BLaER1 (cell line): ENCODE results near the gene PPP1R11.
"Not testable (repeated sequence)": the region's sequence is repeated elsewhere in the genome, so short reads cannot be mapped to it uniquely, and the experiment has no call there.

Source experiments
- H3K27ac ChIP-seq: shearing (Covaris generic); formaldehyde crosslinking; 2 replicates; pipeline ENCODE4 v1.8.1; 2022
- H3K27me3 ChIP-seq: shearing (Covaris generic); formaldehyde crosslinking; 2 replicates; pipeline ENCODE4 v1.8.1; 2022
- H3K36me3 ChIP-seq: shearing (Covaris generic); formaldehyde crosslinking; 2 replicates; pipeline ENCODE4 v1.8.1; 2022
- H3K4me1 ChIP-seq: shearing (Covaris generic); formaldehyde crosslinking; 2 replicates; pipeline ENCODE4 v1.8.1; 2022
- H3K4me2 ChIP-seq: shearing (Covaris generic); formaldehyde crosslinking; 2 replicates; pipeline ENCODE4 v1.8.1; 2022
- H3K4me3 ChIP-seq: shearing (Covaris generic); formaldehyde crosslinking; 2 replicates; pipeline ENCODE4 v1.8.1; 2022
- H3K9ac ChIP-seq: shearing (Covaris generic); formaldehyde crosslinking; 2 replicates; pipeline ENCODE4 v1.8.1; 2022
- H3K9me3 ChIP-seq: shearing (Covaris generic); formaldehyde crosslinking; 2 replicates; pipeline ENCODE4 v1.8.1; 2022
- H4K20me1 ChIP-seq: shearing (Covaris generic); formaldehyde crosslinking; 2 replicates; pipeline ENCODE4 v1.8.1; 2022
- Cebpa-rat ChIP-seq: shearing (Covaris generic); IDR thresholded peaks from 2 replicates; pipeline ENCODE4 v1.8.1; 2022

Gene PPP1R11

DNA sequence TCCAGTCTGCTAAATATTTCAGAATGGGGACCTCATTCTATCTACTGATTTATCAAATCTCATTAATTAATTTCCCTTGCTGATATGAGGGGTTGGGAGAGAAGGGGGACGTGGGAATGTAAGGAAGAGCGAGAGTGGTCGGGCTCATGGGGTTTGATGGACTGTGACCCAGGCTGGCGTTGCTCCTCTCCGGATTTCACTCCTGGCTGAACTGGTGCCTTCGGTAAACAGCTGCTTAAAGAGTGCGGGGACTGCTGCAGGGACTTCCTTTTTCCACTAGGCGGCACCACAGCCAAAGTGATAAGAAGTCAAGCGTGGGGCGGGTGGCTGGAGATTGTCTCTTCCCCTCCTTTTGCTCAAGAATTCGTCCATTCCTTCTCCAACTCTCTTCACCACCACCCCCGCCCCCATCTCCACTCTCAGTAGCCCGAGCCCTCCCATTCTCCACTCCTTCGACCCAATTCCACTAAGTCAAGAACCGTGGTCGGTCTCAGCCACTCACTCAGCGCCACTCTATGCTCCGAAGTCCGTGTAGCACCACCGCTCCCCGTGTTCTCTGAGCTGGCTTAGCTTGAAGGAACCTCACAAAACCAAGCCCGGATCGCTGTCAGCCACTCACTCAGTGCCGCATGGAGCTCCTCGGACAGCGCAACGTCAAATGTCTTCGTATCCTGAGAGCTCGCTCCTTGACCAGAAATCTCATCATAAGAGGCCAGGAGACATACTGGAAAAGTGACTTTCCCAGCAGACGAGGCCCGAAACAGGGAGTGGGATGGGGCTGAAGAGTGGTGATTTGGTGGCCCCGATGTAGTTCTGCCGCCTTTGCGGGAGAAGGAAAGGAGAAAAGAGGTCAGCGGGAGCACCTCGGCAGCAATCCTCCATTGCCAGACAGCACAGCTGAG, 36.2 kb downstream of the PPP1R11 start:
- Histone ChIP-seq H3K27ac (no peak overlapping the region), H3K9me3 (no peaks in the 10 kb centered on the region), H3K4me3 (peak overlapping the region; percentile 65), H4K20me1 (peaks cover 10% of the 10 kb centered on the region; the same call in 1 of the 2 replicates), H3K4me1 (peaks cover 40% of the 10 kb centered on the region), H3K27me3 (peaks cover 52% of the 10 kb centered on the region), H3K9ac (peak overlapping the region; percentile 56; the same call in 1 of the 2 replicates), H3K36me3 (no peaks in the 10 kb centered on the region), H3K4me2 (peak overlapping the region; percentile 97)
- no peak for TF ChIP-seq Cebpa-rat

- TF ChIP-seq Cebpa-rat: no peak
- H4K20me1 ChIP-seq: peaks cover 10% of the 10 kb centered on the region; the same call in 1 of the 2 replicates
- peak overlapping the region; percentile 97 for H3K4me2 ChIP-seq
- peaks cover 46% of the 10 kb centered on the region for H3K27me3 ChIP-seq
- H3K4me1 ChIP-seq: peaks cover 40% of the 10 kb centered on the region
- no peaks in the 10 kb centered on the region for H3K36me3 ChIP-seq
- peak overlapping the region; percentile 65 for H3K4me3 ChIP-seq
- no peaks in the 10 kb centered on the region for H3K9me3 ChIP-seq
- peak overlapping the region; percentile 56; the same call in 1 of the 2 replicates for H3K9ac ChIP-seq
- no peak overlapping the region for H3K27ac ChIP-seq
Observed at GRCh38 chr6:30103872-30104179, 36.8 kb downstream of the PPP1R11 start.

- H3K4me3 ChIP-seq: no peak overlapping the region
- H3K9ac ChIP-seq: no peak overlapping the region
- no peaks in the 10 kb centered on the region for H3K9me3 ChIP-seq
- H3K36me3 ChIP-seq: no peaks in the 10 kb centered on the region
- H3K27ac ChIP-seq: no peak overlapping the region
- peaks cover 40% of the 10 kb centered on the region for H3K4me1 ChIP-seq
- peaks cover 10% of the 10 kb centered on the region; the same call in 1 of the 2 replicates for H4K20me1 ChIP-seq
- H3K27me3 ChIP-seq: peaks cover 38% of the 10 kb centered on the region
- no peak overlapping the region for H3K4me2 ChIP-seq
- no peak for TF ChIP-seq Cebpa-rat
Observed at GRCh38 chr6:30104661-30105060, 37.7 kb downstream of the PPP1R11 start.

GRCh38 chr6:30111266-30111856, 44.4 kb downstream of the PPP1R11 start:
- no peak overlapping the region for H3K9ac ChIP-seq
- H3K27me3 ChIP-seq: peaks cover 5% of the 10 kb centered on the region; the same call in 1 of the 2 replicates
- no peak overlapping the region for H3K27ac ChIP-seq
- no peaks in the 10 kb centered on the region for H4K20me1 ChIP-seq
- no peak overlapping the region for H3K4me3 ChIP-seq
- no peaks in the 10 kb centered on the region for H3K9me3 ChIP-seq
- peaks cover 30% of the 10 kb centered on the region for H3K4me1 ChIP-seq
- TF ChIP-seq Cebpa-rat: no peak
- peak overlapping the region; percentile 73 for H3K4me2 ChIP-seq
- no peaks in the 10 kb centered on the region for H3K36me3 ChIP-seq

- no peak overlapping the region for H3K27ac ChIP-seq
- no peak for TF ChIP-seq Cebpa-rat
- peaks cover 41% of the 10 kb centered on the region for H3K4me1 ChIP-seq
- no peaks in the 10 kb centered on the region for H3K9me3 ChIP-seq
- no peak overlapping the region for H3K4me2 ChIP-seq
- no peak overlapping the region for H3K9ac ChIP-seq
- H4K20me1 ChIP-seq: no peaks in the 10 kb centered on the region
- peaks cover 5% of the 10 kb centered on the region; the same call in 1 of the 2 replicates for H3K27me3 ChIP-seq
- H3K36me3 ChIP-seq: no peaks in the 10 kb centered on the region
- no peak overlapping the region for H3K4me3 ChIP-seq
Observed at GRCh38 chr6:30112402-30112994, 45.5 kb downstream of the PPP1R11 start.

- Histone ChIP-seq H3K4me2 (peak within 1 kb of the TSS; percentile 3; the same call in 1 of the 2 replicates), H3K27ac (no peak within 1 kb of the TSS), H3K9me3 (no peaks in the 10 kb centered on the region), H3K27me3 (peaks cover 5% of the 10 kb centered on the region; the same call in 1 of the 2 replicates), H3K4me1 (peaks cover 43% of the 10 kb centered on the region), H3K9ac (no peak within 1 kb of the TSS), H4K20me1 (no peaks in the 10 kb centered on the region), H3K36me3 (no peaks in the 10 kb centered on the region), H3K4me3 (no peak within 1 kb of the TSS)
- TF ChIP-seq Cebpa-rat: no peak
Observed at GRCh38 chr6:30113003-30113759, 46.2 kb downstream of the PPP1R11 start, which contains the start of gene TRIM31. Gene TRIM31 (minus strand): TSS chr6:30113090. CDS start chr6:30112805, 285 bp downstream.

DNA sequence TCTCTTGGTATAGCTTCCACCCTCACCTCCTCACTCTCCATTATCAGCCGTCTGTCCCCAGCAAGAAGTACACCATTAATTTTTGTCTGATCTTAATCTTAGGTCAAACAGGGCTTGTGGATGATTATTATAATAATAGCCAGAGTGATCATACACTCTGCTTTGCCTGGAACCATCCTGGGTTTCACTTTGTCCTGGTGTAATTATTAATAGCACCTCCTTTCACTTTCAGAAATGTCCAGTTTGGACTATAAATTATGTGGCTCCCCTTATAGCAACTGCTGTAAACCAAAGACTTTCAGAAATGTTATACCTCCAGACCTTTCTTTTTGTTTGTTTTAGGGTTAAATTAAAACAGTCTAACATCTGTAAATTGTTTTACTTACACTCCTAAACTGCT, 46.8 kb downstream of the PPP1R11 start:
- no peak for TF ChIP-seq Cebpa-rat
- H3K27ac ChIP-seq: no peak overlapping the region
- no peaks in the 10 kb centered on the region for H4K20me1 ChIP-seq
- peaks cover 5% of the 10 kb centered on the region; the same call in 1 of the 2 replicates for H3K27me3 ChIP-seq
- H3K4me2 ChIP-seq: peak overlapping the region; percentile 3; the same call in 1 of the 2 replicates
- no peaks in the 10 kb centered on the region for H3K36me3 ChIP-seq
- no peaks in the 10 kb centered on the region for H3K9me3 ChIP-seq
- peaks cover 50% of the 10 kb centered on the region for H3K4me1 ChIP-seq
- no peak overlapping the region for H3K9ac ChIP-seq
- no peak overlapping the region for H3K4me3 ChIP-seq

- Histone ChIP-seq H3K27ac (no peak overlapping the region), H3K4me2 (peak overlapping the region; percentile 28; the same call in 1 of the 2 replicates), H4K20me1 (no peaks in the 10 kb centered on the region), H3K9ac (no peak overlapping the region), H3K4me1 (peaks cover 39% of the 10 kb centered on the region), H3K9me3 (no peaks in the 10 kb centered on the region), H3K27me3 (no peaks in the 10 kb centered on the region; the same call in 1 of the 2 replicates), H3K36me3 (no peaks in the 10 kb centered on the region), H3K4me3 (no peak overlapping the region)
- no peak for TF ChIP-seq Cebpa-rat
Observed at GRCh38 chr6:30116724-30117123, 49.7 kb downstream of the PPP1R11 start.

- not testable (repeated sequence) for H3K4me2 ChIP-seq, H3K9me3 ChIP-seq, H3K4me3 ChIP-seq, H3K27me3 ChIP-seq, H3K9ac ChIP-seq, H3K36me3 ChIP-seq, H3K27ac ChIP-seq, H4K20me1 ChIP-seq
- peaks cover 37% of the 10 kb centered on the region for H3K4me1 ChIP-seq
Observed at GRCh38 chr6:30118691-30119090, 51.7 kb downstream of the PPP1R11 start.
